NCI-H128 (cell line): ENCODE results near the gene KMT5C.

ENCODE experiments used
- DNase-seq: peaks from one replicate; lab custom pipeline; 2025; ENCODE audit not compliant: unreplicated experiment; lab: John Stamatoyannopoulos, UW

KMT5C gene

DNA sequence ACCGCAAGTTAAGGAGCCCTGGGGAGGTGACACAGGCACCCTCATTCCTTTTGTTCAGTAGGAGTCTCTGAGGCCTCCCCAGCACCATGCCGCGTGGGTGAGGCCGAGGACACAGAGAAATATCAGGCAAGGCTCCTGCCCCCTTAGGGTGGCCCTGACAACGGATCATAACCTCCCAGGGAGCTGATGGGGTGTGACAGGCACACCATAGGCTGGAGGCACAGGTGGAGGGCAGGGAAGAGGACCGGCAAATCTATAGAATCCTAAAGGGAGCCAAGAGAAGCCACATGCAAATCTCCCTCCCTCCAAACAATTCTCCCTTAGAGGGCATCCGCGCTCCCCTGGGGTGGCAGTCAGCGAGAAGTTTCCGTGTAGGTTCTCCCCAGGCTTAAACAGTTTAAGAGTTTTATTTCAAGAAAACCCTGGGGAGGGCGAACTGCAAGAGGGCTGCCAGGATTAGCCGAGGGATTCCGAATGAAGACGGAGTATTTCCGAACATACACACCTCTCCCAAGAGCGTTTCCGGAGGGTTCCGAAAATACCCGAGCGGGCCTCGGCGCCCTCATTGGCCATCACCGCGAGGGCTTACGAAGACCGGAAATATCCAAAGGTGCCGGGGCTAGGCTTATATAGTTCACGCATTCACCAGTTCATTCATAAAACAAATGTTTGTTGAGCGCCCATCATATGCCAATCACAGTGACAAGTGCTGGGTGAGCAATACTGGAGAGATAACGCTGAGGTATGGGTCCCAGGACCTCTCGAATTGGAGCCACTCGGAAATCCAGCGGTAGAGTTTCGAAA, 45.4 kb downstream of the KMT5C start:
- DNase-seq = peak; percentile 95

DNA sequence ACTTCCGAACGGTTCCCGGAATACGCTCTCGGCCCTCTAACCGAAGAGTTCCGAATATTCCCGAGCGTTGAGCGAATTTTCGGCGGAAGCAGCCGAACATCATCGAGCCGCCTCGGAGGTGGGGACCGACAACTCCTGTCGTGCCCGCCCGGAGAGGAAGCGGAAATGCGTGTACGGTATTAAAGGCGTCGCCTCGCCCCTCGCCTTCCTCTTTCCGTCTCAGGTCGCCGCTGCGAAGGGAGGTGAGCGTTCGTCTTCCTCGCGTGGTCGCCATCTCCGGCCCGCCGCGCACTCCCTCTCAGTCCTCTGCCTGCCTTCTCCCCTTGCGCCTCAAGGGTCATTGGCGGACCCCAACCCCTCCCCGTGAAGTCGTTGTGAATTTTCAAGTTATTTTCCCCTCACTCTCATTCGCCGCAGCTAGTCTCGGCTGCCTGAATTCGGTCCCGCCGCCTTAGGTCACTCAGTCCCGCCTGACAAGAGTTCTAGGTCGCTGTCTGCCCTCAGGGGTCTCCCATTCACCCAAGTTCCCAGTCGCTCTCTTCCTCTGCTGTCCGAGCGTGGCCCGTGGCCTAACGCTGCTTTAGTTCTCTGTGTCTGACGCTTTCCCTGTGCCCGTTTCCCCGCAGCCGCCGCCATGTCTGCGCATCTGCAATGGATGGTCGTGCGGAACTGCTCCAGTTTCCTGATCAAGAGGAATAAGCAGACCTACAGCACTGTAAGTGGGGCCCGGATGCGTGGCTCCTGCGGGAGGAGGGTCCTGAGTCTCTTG, 46.2 kb downstream of the KMT5C start, which contains the start of gene RPL28:
TSS of gene RPL28 (plus strand) at position 209 of the 769 bp plus-strand sequence. CDS start at position 635, 426 bp downstream.
- DNase-seq = peak; percentile 99

DNA sequence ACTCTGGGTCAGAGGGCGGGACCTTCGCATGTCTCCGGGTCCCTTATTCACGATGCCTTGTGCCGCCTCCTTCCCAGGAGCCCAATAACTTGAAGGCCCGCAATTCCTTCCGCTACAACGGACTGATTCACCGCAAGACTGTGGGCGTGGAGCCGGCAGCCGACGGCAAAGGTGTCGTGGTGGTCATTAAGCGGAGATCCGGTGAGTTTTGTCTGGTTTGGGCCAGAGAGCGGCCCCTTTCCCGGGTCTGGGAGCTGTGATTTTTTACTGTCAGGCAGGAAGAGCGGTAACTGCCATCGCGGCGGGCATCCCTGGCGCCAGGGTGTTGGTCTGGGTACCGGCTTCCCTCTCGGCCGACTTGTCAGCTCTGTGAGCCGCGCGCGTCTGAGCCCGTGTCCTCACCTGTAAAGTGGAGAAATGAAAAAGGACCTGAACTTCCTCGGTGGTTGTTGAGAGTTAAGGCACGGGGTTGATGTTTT, 46.9 kb downstream of the KMT5C start:
- DNase-seq = no peak

DNA sequence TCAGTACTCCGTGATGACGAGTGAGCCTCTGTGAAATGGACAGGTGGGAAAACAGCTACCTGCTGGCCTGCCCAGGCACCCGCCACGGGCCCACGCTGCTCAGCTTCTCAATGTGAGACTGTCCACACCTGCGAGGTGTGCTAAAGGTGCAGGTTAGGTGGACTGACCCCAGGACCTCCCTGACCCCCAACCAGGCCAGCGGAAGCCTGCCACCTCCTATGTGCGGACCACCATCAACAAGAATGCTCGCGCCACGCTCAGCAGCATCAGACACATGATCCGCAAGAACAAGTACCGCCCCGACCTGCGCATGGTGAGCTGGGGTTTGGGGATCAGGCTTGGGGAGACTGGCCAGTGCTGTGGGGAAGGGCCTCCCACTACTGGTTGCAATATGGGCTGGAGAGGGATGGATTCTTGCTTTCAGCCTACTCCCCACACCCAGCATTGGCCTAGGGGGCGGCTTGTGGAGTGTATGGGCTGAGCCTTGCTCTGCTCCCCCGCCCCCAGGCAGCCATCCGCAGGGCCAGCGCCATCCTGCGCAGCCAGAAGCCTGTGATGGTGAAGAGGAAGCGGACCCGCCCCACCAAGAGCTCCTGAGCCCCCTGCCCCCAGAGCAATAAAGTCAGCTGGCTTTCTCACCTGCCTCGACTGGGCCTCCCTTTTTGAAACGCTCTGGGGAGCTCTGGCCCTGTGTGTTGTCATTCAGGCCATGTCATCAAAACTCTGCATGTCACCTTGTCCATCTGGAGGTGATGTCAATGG, 48.2 kb downstream of the KMT5C start:
- DNase-seq = no peak

DNA sequence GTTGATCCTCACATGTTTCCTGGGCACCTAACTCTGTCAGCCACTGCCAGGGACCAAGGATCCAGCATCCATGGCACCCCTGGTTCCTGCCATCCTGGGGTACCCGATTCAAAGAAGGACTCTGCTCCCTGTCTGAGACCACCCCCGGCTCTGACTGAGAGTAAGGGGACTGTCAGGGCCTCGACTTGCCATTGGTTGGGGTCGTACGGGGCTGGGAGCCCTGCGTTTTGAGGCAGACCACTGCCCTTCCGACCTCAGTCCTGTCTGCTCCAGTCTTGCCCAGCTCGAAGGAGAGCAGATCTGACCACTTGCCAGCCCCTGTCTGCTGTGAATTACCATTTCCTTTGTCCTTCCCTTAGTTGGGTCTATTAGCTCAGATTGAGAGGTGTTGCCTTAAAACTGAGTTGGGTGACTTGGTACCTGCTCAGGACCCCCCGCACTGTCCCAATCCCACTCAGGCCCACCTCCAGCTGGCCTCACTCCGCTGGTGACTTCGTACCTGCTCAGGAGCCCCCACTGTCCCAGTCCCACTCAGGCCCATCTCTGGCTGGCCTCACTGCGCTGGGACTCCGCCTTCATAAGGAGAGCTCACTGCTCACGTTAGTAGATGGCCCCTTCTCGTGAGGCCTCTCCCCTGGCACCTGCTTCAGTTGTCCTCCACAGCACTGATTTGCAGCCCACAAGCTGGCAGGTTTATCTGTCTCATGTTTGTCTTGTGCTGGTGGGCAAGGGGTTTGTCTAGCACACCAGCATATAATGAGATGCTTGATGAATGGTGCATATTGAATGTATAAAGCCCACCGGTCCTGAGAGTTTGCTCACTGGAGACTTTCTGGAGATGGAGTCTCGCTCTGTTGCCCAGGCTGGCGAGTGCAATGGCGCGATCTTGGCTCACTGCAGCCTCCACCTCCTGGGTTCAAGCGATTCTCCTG, 50.0 kb downstream of the KMT5C start:
- no peak for DNase-seq

DNA sequence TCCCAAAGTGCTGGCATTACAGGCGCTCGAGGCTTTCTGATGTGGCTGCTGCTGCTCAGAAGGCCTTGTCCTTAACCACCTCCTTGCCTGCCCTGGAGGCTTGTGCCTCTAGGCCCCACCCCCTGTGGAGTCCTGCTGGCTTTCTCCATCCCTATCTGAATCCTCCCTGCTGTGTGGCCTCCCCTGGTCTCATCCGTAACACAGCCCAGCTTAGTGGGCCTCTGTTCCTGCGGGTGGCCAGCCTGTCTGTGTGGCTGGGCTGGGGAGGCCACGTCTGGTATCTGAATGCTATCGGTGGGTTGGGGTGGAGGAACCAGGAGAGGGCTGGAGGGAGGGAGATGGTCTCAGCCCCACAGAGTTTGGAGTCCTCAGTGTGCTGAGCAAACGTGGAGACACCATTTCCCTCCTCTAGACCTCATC, 50.8 kb downstream of the KMT5C start:
- DNase-seq = no peak

DNA sequence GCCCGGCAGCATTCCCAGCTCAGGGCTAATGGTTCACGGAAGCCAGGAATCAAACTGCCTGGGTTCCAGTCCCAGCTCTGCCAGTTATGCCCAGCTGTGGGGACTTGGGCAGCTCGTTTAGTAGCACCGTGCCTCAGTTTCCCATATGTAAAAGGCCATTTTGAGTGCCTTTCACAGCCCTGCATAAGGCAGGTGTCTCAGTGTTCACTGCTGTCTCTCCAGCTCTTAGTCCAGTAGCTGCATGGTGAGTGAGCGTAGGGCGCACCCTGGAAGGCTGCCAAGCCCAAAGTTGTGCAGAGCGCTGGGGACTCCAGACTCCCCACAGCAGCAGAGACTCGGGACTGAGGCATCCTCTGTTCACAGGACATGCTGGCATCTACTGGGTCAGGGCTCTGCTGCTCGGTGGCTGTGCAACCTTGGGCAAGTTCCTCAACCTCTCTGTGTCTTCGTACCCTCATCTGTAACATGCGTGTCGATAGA, 51.6 kb downstream of the KMT5C start:
- DNase-seq = no peak

DNA sequence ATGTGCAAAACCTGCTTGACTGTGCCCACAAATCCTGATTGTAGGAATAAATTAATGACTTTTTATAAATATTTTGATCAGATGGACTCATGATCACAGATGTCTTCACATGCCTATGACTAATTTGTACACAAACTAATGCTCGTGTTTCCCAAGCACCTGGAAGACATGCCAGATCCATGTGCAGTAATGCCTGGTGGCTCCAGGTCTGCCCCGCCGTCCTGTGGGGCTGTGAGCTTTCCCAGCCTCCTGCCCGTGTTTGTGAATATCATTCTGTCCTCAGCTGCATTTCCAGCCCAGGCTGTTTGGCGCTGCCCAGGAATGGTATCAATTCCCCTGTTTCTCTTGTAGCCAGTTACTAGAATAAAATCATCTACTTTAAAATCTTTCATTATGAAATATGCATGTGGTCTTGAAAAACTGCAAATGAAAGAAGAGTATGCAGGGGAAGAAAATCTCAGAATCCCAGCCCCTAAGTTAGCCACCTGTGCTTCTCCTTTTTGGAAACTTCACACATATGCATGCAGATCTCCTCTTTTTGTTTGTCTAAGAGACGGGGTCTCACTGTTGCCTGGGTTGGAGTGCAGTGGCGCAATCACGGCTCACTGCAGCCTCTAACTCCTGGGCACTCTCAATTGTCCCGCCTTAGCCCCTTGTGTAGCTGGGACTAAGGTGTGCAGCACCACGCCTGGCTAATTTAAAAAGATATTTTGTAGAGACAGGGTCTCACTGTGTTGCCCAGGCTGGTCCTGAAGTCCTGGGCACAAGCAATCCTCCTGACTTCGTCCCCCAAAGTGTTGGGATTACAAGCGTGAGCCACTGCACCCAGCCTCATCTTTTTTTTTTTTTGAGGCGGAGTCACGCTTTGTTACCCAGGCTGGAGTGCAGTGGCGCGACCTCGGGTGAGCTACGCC, 52.3 kb downstream of the KMT5C start:
- no peak for DNase-seq

DNA sequence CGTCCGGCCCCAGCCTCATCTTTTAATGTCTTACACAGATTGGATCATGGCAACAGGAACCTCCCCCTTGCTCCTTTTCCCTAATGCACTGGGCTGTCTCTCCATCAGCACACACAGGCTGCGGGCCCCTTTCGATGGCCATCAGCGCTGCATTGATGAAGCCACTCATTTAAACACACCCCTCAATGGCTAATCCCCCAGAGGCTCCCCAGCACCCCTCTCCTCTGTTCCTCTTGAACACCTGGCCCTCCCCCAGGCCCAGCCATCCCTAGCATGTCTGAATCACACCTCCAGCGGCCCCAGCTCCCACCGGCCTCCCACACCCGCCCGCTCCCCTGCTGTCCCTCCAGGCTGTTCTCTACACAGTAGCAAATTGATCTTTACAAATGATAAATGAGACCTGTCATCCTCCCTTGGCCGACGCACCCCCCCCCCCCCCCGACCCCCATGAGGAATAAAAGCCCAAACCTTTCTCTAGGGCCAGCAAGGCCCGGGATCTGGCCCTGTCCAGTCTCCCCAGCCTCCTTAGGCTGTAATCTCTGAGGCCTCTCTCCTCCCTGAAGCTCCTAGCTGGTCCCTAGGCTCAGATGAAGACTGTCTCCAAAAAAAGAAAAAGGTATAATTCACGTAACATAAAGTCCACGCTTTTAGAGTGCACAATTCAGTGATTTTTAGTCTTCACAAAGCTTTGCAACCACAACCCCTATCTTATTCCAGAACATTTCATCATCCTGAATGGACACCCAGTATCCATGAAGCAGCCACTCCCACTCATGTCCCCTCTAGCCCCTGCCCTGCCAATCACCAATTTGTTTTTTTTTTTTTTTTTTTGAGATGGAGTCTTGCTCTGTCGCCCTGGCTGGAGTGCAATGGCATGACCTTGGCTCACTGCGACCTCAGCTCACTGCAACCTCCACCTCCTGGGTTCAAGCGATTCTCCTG, 53.4 kb downstream of the KMT5C start:
- no peak for DNase-seq
